Measurements from ENCODE around the gene ZSCAN21.

The ZSCAN21 gene

GRCh38 chr7:100079024-100079560 is 29.5 kb downstream of the ZSCAN21 start:
- no peak for DNase-seq

GRCh38 chr7:100080907-100081534 is 31.4 kb downstream of the ZSCAN21 start:
- peak in 2 of 3 donors; percentile 16 to 21 for DNase-seq

DNA sequence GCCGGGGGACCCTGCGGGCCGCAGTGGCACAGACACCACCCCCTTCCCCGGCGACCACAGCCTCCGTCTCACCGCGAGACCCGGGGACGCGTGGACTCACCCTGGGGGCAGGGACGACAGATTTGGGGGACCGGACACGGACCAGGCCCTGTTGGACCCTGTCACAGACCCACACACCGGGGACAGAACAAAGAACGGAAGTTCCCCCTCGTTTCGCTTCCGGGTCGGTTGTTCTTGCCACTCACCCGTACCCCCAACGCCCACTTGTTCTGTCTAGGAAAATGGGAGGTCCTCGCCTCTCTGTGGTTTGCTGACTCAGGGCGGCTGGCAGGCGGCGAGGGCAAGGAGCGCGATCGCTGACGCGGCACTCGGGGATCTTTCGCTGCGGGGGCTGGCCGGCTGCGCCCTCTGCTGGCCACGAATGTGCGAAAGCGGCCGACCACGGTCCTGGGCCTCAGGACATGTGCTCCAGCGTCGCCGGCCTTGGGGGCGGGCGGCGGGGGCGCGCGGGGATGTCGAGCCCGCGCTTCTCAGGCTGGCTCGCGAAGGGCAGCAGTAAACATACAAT is 32.0 kb downstream of the ZSCAN21 start, which contains the start of gene ZNF3:
ZNF3 (minus strand) TSS at position 189 of the 568 bp plus-strand sequence. CDS start 4,366 bp downstream, outside the sequence.
- DNase-seq, result peak; percentile 99 to 100 (median 99)

- DNase-seq, result no peak
These were observed 33.4 kb downstream of the ZSCAN21 start for GRCh38 chr7:100082978-100083377.

DNA sequence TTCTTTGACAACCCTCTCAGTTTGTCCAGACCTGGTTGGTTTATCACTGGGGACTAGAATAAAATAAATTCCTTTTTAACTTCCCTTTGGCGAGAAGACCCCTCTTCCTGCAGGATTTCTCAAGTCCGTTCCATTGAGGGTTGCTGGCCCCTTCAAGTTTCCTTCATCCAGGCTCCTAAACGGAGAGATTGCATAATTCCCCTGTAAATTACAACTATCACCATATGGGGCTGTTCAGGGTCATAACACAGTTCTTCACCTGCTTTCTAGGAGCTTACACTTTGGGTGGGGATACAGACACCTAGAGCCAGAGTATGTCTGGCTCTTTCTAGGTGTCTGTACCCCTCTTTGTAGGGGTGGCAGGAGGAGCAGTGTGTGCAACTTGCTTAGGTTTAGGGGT is 35.9 kb downstream of the ZSCAN21 start:
- no peak for DNase-seq

- DNase-seq, result no peak
These were observed 37.6 kb downstream of the ZSCAN21 start for GRCh38 chr7:100087055-100087750.

- no peak for DNase-seq
These were observed 38.6 kb downstream of the ZSCAN21 start for GRCh38 chr7:100088095-100088620.

DNA sequence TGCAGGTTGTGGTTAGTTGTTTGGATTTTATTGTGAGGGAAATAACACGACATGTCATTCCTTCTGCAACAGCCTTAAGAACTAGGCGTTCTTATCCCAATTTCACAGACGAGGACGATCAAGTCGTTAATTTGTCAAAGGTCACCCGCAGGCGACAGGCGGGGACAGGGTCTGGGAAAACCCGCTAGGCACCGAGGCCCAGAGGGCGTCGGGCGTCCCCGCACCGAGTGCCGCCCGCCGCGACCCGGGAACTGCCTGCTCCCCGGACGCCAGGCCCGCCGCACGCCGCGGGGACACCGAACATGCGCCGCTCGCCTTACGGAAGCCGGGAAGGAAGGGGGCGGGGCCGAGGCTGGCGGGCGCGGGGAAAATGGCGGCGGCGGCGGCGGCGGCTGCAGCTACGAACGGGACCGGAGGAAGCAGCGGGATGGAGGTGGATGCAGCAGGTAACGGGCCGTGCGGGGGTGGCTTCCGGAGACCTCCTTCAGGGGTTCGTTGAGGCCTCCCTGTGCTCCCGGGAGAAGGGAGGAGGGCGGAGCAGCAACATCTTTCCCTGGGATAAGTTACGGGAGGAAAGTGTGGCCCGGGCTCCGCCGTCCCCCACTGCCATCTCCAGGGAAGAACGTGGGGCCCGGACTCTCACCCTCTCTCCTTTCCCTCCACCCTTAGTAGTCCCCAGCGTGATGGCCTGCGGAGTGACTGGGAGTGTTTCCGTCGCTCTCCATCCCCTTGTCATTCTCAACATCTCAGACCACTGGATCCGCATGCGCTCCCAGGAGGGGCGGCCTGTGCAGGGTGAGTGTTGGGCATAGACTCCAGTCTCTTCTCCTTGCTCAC is 39.3 kb downstream of the ZSCAN21 start, which contains the start of gene COPS6:
COPS6 (plus strand) TSS at position 349 of the 837 bp plus-strand sequence; CDS start at position 371, 22 bp downstream.
- DNase-seq, result peak; percentile 80 to 95 (median 92)

DNA sequence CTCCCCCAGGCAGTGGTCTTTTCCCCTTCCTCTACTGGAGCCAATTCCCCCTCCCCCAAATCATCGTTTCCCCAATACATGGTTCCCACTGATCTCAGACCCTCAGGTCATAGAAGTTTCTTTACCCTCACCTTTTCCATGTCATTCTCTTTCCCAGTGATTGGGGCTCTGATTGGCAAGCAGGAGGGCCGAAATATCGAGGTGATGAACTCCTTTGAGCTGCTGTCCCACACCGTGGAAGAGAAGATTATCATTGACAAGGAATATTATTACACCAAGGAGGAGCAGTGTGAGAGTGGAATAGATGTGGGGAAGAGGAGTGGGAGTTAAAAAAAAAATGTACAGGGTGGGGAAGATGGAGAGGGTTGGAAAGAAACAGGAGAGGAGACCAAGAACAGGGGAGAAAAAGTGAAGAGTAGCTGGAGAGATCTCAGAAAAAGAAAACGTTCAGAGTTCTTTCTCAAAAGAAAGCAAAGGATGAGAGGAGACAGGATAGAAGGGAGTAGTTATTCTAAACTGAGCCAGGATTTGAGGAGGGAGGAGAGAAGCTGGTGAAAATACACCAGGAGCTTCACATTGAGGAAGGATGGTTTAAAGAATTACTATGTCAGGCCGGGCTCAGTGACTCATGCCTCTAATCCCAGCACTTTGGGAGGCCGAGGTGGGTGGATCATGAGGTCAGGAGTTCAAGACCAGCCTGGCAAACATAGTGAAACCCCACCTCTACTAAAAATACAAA is 40.1 kb downstream of the ZSCAN21 start:
- DNase-seq, result peak; percentile 14 to 27 (median 19)

GRCh38 chr7:100090527-100091410 is 41.2 kb downstream of the ZSCAN21 start:
- no peak for DNase-seq

DNA sequence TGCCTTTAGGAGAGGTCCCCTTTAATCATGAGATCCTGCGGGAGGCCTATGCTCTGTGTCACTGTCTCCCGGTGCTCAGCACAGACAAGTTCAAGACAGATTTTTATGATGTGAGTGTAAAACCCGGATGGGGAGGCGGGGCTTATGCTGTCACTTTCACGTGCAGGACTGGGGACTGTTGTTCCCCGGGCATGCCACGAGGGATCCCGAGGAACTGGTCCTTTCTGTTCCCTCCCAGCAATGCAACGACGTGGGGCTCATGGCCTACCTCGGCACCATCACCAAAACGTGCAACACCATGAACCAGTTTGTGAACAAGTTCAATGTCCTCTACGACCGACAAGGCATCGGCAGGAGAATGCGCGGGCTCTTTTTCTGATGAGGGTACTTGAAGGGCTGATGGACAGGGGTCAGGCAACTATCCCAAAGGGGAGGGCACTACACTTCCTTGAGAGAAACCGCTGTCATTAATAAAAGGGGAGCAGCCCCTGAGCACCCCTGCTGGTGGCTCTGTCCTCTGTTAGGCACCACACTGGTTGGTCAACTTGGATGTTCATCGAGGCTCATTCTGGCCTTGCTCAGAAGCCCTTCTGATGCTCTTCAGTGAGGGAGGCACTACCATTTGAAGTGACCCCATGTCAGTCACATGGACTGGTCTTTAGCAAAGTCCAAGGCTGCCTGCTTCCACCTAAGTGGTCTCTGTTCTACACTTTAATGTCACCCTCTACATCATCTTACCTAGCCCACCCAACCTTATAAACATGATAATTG is 42.0 kb downstream of the ZSCAN21 start:
- no peak for DNase-seq

DNA sequence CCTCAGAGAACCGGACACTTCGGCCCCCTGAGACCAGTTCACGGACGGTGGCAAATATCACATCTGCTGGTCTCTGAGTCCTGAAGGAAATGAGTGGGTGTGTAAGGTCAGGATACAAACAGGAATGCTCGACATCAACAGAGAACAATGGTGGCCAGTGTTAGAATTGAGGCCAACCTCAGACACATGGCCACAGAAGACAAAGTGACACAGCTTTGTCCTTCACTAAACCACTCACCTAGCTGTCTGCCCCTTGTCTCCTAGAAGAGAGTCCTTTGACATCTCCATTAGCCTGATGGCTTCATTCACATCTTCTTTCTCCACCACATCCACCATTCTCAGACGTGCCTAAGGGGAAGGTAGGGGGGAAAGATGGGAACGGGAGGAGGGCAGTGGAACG is 43.5 kb downstream of the ZSCAN21 start:
- no peak for DNase-seq

- no peak for DNase-seq
These were observed 43.9 kb downstream of the ZSCAN21 start for GRCh38 chr7:100093498-100093897.

- no peak for DNase-seq
These were observed 44.4 kb downstream of the ZSCAN21 start for GRCh38 chr7:100093925-100094486.

- DNase-seq, result no peak
These were observed 45.7 kb downstream of the ZSCAN21 start for GRCh38 chr7:100095289-100095688.

GRCh38 chr7:100095704-100096103 is 46.1 kb downstream of the ZSCAN21 start:
- no peak for DNase-seq

- DNase-seq, result no peak
These were observed 49.3 kb downstream of the ZSCAN21 start for GRCh38 chr7:100098913-100099312.

DNA sequence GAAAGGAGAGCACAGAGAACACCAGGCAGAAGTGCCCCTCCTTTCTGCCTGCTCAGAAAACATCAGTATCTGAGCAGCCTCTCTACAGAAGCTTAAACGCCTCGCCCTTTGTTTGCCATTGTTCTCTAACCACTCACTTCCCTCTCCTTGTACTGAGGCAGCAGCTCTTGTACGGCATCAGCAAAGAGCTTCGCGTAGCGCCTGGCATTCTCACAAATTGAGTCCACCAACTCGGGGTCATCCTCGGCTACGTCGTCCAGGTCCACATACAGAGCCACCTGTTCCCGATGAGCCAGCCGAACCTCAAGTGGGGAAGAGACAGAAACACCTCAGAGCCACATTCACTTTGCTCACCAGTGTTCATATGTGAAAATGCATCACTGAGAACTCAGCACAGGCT is 49.9 kb downstream of the ZSCAN21 start:
- DNase-seq, result no peak

- DNase-seq, result peak; percentile 97 to 99 (median 98)
These were observed 50.9 kb downstream of the ZSCAN21 start for GRCh38 chr7:100100420-100101015.

Data from suppressor macrophage treated with lipopolysaccharide for 1 hour (primary cell).